ENCODE data around the gene TBXT. TPM values are rescaled to one million over a fixed set of nuclear protein-coding genes. Genes with fewer than 3 reads are reported as not detected.

TBXT gene
- total and polyA plus RNA-seq, 2 experiments from 2014 or later = 0.23 TPM; not detected in 1

DNA sequence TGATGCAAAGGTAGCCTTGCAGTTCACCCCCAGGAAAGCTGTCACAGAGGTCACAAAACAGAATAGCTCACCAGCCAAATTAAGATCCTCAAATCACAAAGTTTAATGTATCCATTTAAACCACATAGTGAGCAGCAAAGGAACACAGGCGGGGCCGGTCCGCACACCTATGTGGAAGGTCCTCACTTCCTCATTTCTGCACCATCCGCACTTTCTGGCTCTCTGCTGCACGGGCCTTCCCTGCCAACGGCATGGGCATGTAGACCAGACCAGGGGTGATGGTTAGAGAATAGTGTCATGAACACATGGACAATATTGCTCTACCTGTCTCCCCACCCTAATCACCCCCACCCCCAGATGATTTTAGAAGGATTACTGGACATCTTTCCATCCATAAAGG lies 12.1 kb upstream of the TBXT start:
- no peak for TF ChIP-seq STAT1 (IDR thresholded peaks at IDR 0.05; ENCODE audit: unreplicated experiment)
- no peaks in the 10 kb centered on the region; the same call in 2 of the 3 replicates for H3K36me3 Mint-ChIP-seq (ENCODE audit: low read depth)

DNA sequence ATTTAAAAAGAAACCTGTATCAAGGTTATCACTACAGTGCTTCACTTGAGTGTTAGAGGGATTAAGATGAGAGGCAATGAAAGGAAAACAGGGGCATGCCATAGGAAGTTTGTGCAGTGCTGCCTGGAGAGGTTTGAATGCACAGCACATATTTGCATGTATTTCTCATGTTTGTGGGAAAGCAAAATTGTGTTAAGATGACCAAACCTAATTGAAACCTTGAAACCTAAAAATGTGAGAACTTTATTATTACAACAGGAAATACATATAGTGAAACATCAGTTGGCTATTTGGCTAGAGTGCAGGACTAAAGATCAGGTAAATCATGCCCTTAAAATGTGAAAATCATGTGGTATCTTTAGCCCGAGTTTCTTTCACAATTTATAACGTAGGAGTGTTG lies 8.5 kb upstream of the TBXT start:
- no peak overlapping the region for H2AFZ ChIP-seq
- H3K27ac Mint-ChIP-seq = no peak overlapping the region
- H3K27me3 Mint-ChIP-seq (ENCODE audit: insufficient read depth, low read depth, poor library complexity) = no peaks in the 10 kb centered on the region
- no peaks in the 10 kb centered on the region for H3K9me3 Mint-ChIP-seq
- no peak overlapping the region for H3K4me3 ChIP-seq
- no peak for DNase-seq (ENCODE audit: low spot score)
- peaks cover 7% of the 10 kb centered on the region; the same call in 1 of the 2 replicates for H4K20me1 ChIP-seq (replicated peaks; ENCODE audit: insufficient read depth)
- H3K4me3 Mint-ChIP-seq = no peak overlapping the region
- H3F3A ChIP-seq (replicated peaks; ENCODE audit: low read depth) = 0 out of 2 replicates have a peak, but pooled peaks cover 6% of the 10 kb centered on the region
- TF ChIP-seq NANOG (IDR thresholded peaks at IDR 0.05; ENCODE audit: borderline replicate concordance) (no peak), STAT1 (IDR thresholded peaks at IDR 0.05; ENCODE audit: unreplicated experiment) (no peak), ZNF114 (CRISPR knock-in tag; IDR thresholded peaks at IDR 0.05) (no peak), EZH2 (IDR thresholded peaks at IDR 0.05; ENCODE audit: low read depth, unreplicated experiment) (no peak), EZH2phosphoT487 (IDR thresholded peaks at IDR 0.05; ENCODE audit: unreplicated experiment) (no peak), JUNB (IDR thresholded peaks at IDR 0.05; ENCODE audit: unreplicated experiment) (no peak), ZNF331 (CRISPR knock-in tag; IDR thresholded peaks at IDR 0.05; ENCODE audit: low read depth) (no peak), CREB1 (CRISPR knock-in tag; IDR thresholded peaks at IDR 0.05; ENCODE audit: low read depth) (no peak)
- TF ChIP-seq, protein P1, sequence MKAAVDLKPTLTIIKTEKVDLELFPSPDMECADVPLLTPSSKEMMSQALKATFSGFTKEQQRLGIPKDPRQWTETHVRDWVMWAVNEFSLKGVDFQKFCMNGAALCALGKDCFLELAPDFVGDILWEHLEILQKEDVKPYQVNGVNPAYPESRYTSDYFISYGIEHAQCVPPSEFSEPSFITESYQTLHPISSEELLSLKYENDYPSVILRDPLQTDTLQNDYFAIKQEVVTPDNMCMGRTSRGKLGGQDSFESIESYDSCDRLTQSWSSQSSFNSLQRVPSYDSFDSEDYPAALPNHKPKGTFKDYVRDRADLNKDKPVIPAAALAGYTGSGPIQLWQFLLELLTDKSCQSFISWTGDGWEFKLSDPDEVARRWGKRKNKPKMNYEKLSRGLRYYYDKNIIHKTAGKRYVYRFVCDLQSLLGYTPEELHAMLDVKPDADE (IDR thresholded peaks at IDR 0.05) = no peak
- TF ChIP-seq, protein P2, sequence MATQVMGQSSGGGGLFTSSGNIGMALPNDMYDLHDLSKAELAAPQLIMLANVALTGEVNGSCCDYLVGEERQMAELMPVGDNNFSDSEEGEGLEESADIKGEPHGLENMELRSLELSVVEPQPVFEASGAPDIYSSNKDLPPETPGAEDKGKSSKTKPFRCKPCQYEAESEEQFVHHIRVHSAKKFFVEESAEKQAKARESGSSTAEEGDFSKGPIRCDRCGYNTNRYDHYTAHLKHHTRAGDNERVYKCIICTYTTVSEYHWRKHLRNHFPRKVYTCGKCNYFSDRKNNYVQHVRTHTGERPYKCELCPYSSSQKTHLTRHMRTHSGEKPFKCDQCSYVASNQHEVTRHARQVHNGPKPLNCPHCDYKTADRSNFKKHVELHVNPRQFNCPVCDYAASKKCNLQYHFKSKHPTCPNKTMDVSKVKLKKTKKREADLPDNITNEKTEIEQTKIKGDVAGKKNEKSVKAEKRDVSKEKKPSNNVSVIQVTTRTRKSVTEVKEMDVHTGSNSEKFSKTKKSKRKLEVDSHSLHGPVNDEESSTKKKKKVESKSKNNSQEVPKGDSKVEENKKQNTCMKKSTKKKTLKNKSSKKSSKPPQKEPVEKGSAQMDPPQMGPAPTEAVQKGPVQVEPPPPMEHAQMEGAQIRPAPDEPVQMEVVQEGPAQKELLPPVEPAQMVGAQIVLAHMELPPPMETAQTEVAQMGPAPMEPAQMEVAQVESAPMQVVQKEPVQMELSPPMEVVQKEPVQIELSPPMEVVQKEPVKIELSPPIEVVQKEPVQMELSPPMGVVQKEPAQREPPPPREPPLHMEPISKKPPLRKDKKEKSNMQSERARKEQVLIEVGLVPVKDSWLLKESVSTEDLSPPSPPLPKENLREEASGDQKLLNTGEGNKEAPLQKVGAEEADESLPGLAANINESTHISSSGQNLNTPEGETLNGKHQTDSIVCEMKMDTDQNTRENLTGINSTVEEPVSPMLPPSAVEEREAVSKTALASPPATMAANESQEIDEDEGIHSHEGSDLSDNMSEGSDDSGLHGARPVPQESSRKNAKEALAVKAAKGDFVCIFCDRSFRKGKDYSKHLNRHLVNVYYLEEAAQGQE (IDR thresholded peaks at IDR 0.05; ENCODE audit: unreplicated experiment) = no peak
- TF ChIP-seq, protein P3, sequence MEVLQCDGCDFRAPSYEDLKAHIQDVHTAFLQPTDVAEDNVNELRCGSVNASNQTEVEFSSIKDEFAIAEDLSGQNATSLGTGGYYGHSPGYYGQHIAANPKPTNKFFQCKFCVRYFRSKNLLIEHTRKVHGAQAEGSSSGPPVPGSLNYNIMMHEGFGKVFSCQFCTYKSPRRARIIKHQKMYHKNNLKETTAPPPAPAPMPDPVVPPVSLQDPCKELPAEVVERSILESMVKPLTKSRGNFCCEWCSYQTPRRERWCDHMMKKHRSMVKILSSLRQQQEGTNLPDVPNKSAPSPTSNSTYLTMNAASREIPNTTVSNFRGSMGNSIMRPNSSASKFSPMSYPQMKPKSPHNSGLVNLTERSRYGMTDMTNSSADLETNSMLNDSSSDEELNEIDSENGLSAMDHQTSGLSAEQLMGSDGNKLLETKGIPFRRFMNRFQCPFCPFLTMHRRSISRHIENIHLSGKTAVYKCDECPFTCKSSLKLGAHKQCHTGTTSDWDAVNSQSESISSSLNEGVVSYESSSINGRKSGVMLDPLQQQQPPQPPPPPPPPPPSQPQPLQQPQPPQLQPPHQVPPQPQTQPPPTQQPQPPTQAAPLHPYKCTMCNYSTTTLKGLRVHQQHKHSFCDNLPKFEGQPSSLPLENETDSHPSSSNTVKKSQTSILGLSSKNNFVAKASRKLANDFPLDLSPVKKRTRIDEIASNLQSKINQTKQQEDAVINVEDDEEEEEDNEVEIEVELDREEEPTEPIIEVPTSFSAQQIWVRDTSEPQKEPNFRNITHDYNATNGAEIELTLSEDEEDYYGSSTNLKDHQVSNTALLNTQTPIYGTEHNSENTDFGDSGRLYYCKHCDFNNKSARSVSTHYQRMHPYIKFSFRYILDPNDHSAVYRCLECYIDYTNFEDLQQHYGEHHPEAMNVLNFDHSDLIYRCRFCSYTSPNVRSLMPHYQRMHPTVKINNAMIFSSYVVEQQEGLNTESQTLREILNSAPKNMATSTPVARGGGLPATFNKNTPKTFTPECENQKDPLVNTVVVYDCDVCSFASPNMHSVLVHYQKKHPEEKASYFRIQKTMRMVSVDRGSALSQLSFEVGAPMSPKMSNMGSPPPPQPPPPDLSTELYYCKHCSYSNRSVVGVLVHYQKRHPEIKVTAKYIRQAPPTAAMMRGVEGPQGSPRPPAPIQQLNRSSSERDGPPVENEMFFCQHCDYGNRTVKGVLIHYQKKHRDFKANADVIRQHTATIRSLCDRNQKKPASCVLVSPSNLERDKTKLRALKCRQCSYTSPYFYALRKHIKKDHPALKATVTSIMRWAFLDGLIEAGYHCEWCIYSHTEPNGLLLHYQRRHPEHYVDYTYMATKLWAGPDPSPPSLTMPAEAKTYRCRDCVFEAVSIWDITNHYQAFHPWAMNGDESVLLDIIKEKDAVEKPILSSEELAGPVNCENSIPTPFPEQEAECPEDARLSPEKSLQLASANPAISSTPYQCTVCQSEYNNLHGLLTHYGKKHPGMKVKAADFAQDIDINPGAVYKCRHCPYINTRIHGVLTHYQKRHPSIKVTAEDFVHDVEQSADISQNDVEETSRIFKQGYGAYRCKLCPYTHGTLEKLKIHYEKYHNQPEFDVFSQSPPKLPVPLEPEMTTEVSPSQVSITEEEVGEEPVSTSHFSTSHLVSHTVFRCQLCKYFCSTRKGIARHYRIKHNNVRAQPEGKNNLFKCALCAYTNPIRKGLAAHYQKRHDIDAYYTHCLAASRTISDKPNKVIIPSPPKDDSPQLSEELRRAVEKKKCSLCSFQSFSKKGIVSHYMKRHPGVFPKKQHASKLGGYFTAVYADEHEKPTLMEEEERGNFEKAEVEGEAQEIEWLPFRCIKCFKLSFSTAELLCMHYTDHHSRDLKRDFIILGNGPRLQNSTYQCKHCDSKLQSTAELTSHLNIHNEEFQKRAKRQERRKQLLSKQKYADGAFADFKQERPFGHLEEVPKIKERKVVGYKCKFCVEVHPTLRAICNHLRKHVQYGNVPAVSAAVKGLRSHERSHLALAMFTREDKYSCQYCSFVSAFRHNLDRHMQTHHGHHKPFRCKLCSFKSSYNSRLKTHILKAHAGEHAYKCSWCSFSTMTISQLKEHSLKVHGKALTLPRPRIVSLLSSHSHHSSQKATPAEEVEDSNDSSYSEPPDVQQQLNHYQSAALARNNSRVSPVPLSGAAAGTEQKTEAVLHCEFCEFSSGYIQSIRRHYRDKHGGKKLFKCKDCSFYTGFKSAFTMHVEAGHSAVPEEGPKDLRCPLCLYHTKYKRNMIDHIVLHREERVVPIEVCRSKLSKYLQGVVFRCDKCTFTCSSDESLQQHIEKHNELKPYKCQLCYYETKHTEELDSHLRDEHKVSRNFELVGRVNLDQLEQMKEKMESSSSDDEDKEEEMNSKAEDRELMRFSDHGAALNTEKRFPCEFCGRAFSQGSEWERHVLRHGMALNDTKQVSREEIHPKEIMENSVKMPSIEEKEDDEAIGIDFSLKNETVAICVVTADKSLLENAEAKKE (CRISPR knock-in tag; IDR thresholded peaks at IDR 0.05) = no peak
- no peak for ATAC-seq
- H3K4me2 ChIP-seq = no peak overlapping the region
- no peaks in the 10 kb centered on the region for H3K36me3 ChIP-seq (ENCODE audit: insufficient read depth)
- no peak overlapping the region for H3K27ac ChIP-seq (ENCODE audit: low read depth)
- no peaks in the 10 kb centered on the region for H3K9me2 ChIP-seq (ENCODE audit: insufficient read depth)
- peaks cover 29% of the 10 kb centered on the region for H3K4me1 ChIP-seq (ENCODE audit: insufficient read depth)
- H3K27me3 ChIP-seq (ENCODE audit: insufficient read depth) = peaks cover 45% of the 10 kb centered on the region
- no peaks in the 10 kb centered on the region for H3K4me1 Mint-ChIP-seq
- no peaks in the 10 kb centered on the region for H3K36me3 Mint-ChIP-seq (ENCODE audit: low read depth)
- no peaks in the 10 kb centered on the region for H3K79me2 ChIP-seq (replicated peaks; ENCODE audit: insufficient read depth)

More for the DNA sequence above, 12.1 kb upstream of the TBXT start:
- H2AFZ ChIP-seq = no peak overlapping the region
- H3K27ac ChIP-seq (ENCODE audit: low read depth) = no peak overlapping the region
- H3K9me2 ChIP-seq (ENCODE audit: insufficient read depth) = no peaks in the 10 kb centered on the region
- DNase-seq (ENCODE audit: low spot score) = no peak
- Mint-ChIP-seq H3K27ac (no peak overlapping the region), H3K9me3 (no peaks in the 10 kb centered on the region; the same call in 2 of the 3 replicates), H3K4me3 (no peak overlapping the region), H3K4me1 (no peaks in the 10 kb centered on the region), H3K27me3 (ENCODE audit: insufficient read depth, low read depth, poor library complexity) (peaks cover 2% of the 10 kb centered on the region)
- H3F3A ChIP-seq (replicated peaks; ENCODE audit: low read depth) = no peaks in the 10 kb centered on the region
- no peaks in the 10 kb centered on the region for H4K20me1 ChIP-seq (replicated peaks; ENCODE audit: insufficient read depth)
- peaks cover 9% of the 10 kb centered on the region; the same call in 1 of the 2 replicates for H3K27me3 ChIP-seq (ENCODE audit: insufficient read depth)
- no peak for ATAC-seq
- H3K4me3 ChIP-seq = no peak overlapping the region
- H3K4me2 ChIP-seq = no peak overlapping the region
- no peaks in the 10 kb centered on the region for H3K4me1 ChIP-seq (ENCODE audit: insufficient read depth)
- H3K36me3 ChIP-seq (ENCODE audit: insufficient read depth) = no peaks in the 10 kb centered on the region
- H3K79me2 ChIP-seq (replicated peaks; ENCODE audit: insufficient read depth) = no peaks in the 10 kb centered on the region

All from GM23338 (cell line).